ENCODE measurements around the gene AHI1. TPM values are rescaled to one million over a fixed set of nuclear protein-coding genes. Genes with fewer than 3 reads are reported as not detected.

Gene AHI1
- total and polyA plus RNA-seq, 8 donors: 3.7 to 89.9 (median 49.5) TPM

DNA sequence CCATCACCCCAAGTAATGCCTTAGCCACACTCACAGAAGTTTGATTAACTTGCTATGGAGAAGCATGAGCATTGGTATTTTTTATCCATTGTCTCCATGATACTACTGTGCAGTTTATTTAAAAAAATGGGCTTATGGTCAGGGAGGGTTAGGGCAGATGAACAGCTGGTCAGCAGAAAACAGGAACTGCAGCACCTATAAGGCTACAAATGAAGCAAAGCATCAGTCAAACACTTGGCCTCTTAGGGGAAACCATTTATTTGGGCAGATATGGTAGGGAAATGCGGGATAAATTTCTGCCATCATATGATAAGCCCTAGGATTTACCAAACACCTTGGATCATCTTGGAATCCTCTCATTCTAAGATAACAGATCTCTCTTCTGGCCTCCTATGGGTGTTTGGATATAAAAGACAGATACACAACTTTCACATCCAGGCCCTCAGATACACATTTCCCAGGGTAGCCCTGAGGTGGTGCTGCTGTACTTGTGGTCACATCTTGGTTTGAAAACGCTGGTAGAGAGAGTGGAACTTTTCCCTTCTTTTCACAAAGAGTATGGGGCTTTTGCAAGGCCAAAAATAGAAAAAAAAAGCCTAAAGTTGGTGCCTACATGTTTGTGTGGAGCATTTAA lies 42.8 kb upstream of the AHI1 start:
- peaks cover 0 to 16% (median 6%) of the 10 kb centered on the region in 4 donors for H3K4me1 ChIP-seq
- H3K4me3 ChIP-seq: no peak overlapping the region
- WGBS, 5 donors: 55 to 70% (median 60%) methylated on average over 2 of the region's 2 CpGs
- TF ChIP-seq POLR2AphosphoS5 (IDR thresholded peaks at IDR 0.05): no peak
- TF ChIP-seq, protein P1, sequence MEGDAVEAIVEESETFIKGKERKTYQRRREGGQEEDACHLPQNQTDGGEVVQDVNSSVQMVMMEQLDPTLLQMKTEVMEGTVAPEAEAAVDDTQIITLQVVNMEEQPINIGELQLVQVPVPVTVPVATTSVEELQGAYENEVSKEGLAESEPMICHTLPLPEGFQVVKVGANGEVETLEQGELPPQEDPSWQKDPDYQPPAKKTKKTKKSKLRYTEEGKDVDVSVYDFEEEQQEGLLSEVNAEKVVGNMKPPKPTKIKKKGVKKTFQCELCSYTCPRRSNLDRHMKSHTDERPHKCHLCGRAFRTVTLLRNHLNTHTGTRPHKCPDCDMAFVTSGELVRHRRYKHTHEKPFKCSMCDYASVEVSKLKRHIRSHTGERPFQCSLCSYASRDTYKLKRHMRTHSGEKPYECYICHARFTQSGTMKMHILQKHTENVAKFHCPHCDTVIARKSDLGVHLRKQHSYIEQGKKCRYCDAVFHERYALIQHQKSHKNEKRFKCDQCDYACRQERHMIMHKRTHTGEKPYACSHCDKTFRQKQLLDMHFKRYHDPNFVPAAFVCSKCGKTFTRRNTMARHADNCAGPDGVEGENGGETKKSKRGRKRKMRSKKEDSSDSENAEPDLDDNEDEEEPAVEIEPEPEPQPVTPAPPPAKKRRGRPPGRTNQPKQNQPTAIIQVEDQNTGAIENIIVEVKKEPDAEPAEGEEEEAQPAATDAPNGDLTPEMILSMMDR (IDR thresholded peaks at IDR 0.05): no peak
- TF ChIP-seq EP300 (IDR thresholded peaks at IDR 0.05): no peak
- TF ChIP-seq POLR2A (IDR thresholded peaks at IDR 0.05): no peak
- H3K36me3 ChIP-seq: no peaks in the 10 kb centered on the region
- H3K9me3 ChIP-seq: no peaks in the 10 kb centered on the region
- DNase-seq: peak in 1 of 2 donors; percentile 39
- intact Hi-C loops (cut with DNase I; ENCODE audit: low total_unique reads): no loop called here
- no peak overlapping the region for H3K27ac ChIP-seq
- no peaks in the 10 kb centered on the region for H3K27me3 ChIP-seq

DNA sequence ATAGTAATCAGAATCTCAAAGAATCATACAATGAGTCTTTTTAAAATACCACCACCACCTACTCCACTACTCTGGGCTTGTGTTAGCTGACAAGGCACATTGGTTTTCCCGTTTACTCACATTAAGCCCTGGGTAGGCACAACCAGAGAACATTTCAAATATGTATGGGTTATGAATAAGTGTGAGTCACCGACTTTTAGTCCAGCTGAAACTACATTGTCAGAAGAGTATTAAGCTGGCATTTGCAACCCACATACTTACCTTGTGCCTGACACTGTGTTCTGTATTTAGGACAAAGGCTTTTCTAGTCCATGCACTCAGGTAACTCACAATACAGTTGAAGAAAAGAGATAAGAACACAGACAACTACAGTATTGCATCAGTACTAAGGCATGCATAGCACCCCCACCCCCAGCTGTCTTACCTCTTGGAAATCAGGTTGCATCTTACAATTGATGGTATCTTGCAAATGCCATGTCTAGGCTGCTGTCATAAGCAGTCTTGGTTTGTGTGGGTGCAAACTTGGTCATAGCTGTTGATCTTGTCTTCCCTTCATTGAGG lies 40.3 kb upstream of the AHI1 start:
- Histone ChIP-seq H3K36me3 (no peaks in the 10 kb centered on the region), H3K27ac (no peak overlapping the region), H3K27me3 (no peaks in the 10 kb centered on the region), H3K4me3 (no peak overlapping the region), H3K9me3 (no peaks in the 10 kb centered on the region), H3K4me1 (peaks cover 0 to 16% (median 6%) of the 10 kb centered on the region in 4 donors)
- 41 to 62% (median 52%) methylated on average over 2 of the region's 2 CpGs for WGBS, 5 donors
- intact Hi-C loops (cut with DNase I; ENCODE audit: low total_unique reads): loop anchor here (10.0 kb wide), 1 partner anchor 687 kb away; no protein-coding TSS in a partner anchor
- TF ChIP-seq POLR2A (IDR thresholded peaks at IDR 0.05) (no peak), EP300 (IDR thresholded peaks at IDR 0.05) (no peak), POLR2AphosphoS5 (IDR thresholded peaks at IDR 0.05) (no peak)
- TF ChIP-seq, protein P1 (IDR thresholded peaks at IDR 0.05): no peak
- no peak for DNase-seq

DNA sequence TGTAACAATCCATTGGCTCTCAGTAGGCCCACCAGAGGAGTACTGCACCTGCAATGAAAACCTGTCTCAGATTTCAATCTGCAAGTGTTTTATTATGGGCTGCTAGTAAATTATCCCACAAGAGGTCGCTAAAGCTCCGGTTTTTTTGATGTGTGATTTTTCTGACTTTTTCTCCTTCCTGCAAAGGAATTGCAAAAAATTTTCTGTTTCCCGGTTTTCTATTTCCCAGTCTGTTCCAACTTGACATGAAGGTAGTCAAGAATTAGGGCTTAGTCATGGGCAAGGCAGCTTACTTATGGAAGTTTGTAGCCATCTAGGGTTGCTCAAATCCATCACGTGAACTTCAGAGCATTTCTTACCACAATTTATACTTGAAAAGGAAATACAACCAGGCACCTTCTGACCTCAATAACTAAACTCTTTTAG lies 38.5 kb upstream of the AHI1 start:
- Histone ChIP-seq H3K27ac (no peak overlapping the region), H3K4me3 (no peak overlapping the region), H3K27me3 (no peaks in the 10 kb centered on the region), H3K36me3 (no peaks in the 10 kb centered on the region), H3K9me3 (no peaks in the 10 kb centered on the region), H3K4me1 (peaks cover 0 to 16% (median 6%) of the 10 kb centered on the region in 4 donors)
- WGBS, 5 donors: 6 to 11% (median 10%) methylated on average over 4 of the region's 4 CpGs
- intact Hi-C loops (cut with DNase I; ENCODE audit: low total_unique reads): loop anchor here (10.0 kb wide), 1 partner anchor 689 kb away; no protein-coding TSS in a partner anchor
- DNase-seq: peak in 1 of 2 donors; percentile 76
- TF ChIP-seq EP300 (IDR thresholded peaks at IDR 0.05) (no peak), POLR2AphosphoS5 (IDR thresholded peaks at IDR 0.05) (no peak), POLR2A (IDR thresholded peaks at IDR 0.05) (no peak)
- TF ChIP-seq, protein P1 (IDR thresholded peaks at IDR 0.05): peak in 5 of 7 experiments; percentile 52 to 68 (median 66)

DNA sequence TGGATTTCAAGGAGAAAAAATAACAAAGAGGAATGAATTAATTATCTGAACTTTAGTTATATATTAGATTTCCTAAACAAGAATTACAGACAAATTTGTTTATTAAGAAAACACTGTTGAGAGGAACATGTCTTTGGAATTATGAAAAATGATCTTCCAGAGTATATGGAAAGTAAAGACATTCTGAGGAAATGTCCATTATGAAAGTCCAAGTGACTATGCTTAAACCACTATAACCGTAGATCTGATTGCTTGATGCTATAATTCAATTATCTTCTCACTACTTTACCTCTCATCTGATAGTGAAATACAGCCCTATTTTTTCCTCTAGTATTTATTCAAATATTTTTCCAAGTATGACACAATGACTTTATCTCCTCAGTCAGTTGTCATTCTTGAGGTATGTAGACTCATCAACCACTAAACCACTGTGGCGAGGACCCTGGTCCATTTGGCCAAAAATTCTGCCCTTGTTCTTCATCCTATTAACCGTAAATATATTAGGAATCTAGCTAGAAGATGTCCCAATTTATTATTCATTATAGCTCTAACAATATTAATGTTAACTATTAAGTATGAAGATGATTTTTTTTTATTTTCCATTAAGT lies 37.3 kb upstream of the AHI1 start:
- TF ChIP-seq POLR2AphosphoS5 (IDR thresholded peaks at IDR 0.05) (no peak), EP300 (IDR thresholded peaks at IDR 0.05) (no peak), POLR2A (IDR thresholded peaks at IDR 0.05) (no peak)
- TF ChIP-seq, protein P1 (IDR thresholded peaks at IDR 0.05): no peak
- peaks cover 0 to 19% (median 6%) of the 10 kb centered on the region in 4 donors for H3K4me1 ChIP-seq
- DNase-seq: no peak
- H3K27ac ChIP-seq: no peak overlapping the region
- no peaks in the 10 kb centered on the region for H3K9me3 ChIP-seq
- intact Hi-C loops (cut with DNase I; ENCODE audit: low total_unique reads): loop anchor here (10.0 kb wide), 1 partner anchor 690 kb away; no protein-coding TSS in a partner anchor
- no peaks in the 10 kb centered on the region for H3K36me3 ChIP-seq
- H3K4me3 ChIP-seq: no peak overlapping the region
- H3K27me3 ChIP-seq: no peaks in the 10 kb centered on the region
- WGBS, 5 donors: 80 to 85% (median 84%) methylated on average over 3 of the region's 3 CpGs

Measured in stomach (tissue), 9 donors.